ENCODE results near the gene SCARB1.

DNA sequence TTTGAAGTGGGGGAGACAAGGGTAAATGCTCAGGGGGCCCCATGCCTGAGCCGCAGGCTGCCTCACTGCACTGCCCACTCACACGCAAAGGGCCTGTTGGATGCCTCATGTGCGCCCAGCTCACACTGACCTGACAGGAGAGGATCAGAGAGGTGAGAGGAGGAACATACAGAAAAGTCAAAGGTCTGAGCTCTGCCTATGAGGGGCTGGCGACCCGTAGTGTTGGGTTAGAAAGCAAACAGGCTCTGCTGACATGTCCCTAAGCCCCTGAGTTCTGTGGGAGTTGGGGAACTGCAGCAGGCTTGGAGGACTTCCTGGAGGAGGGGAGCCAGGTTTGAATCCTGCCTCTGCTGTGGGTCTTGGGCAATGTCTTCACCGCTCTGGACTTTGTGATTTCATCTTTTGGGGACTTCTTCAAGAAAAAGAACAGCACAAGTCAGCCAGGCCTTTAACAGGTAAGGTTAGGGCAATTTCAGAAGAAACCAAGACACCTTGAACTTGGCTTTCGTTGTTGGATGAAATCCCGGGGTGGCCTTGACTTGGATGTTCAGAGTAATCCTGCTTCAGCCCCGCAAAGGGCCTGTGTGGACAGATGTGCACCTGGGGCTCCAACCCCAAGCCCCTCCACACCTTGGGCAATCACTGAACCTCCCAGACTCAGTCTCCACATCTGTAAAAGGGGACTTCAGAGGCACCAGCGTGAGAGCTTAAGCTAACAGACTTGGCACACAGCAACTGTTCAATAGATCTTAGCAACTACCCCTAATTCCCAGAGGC lies 116.8 kb downstream of the SCARB1 start:
- TF ChIP-seq KDM4B (IDR thresholded peaks at IDR 0.05; ENCODE audit: borderline replicate concordance in 2 of 2, low read depth in 1 of 2): no peak
- no peak for TF ChIP-seq YBX1 (IDR thresholded peaks at IDR 0.05)
- no peak for TF ChIP-seq PURB (CRISPR knock-in tag; IDR thresholded peaks at IDR 0.05; ENCODE audit: low read depth)
- TF ChIP-seq FIP1L1 (IDR thresholded peaks at IDR 0.05; ENCODE audit: low read depth, low read length, poor library complexity, severe bottlenecking): no peak
- TF ChIP-seq EZH2 (IDR thresholded peaks at IDR 0.05; ENCODE audit: borderline replicate concordance, low read depth, low read length): no peak
- TF ChIP-seq HDAC6 (IDR thresholded peaks at IDR 0.05; ENCODE audit: low read depth, low read length): no peak
- TF ChIP-seq, protein P1, sequence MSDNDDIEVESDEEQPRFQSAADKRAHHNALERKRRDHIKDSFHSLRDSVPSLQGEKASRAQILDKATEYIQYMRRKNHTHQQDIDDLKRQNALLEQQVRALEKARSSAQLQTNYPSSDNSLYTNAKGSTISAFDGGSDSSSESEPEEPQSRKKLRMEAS (CRISPR knock-in tag; IDR thresholded peaks at IDR 0.05): no peak
